GM12878 (cell line): ENCODE data around the gene LMF1. TPM values are rescaled to one million over a fixed set of nuclear protein-coding genes. Genes with fewer than 3 reads are reported as not detected.
"Not testable (repeated sequence)": the region's sequence is repeated elsewhere in the genome, so short reads cannot be mapped to it uniquely, and the experiment has no call there.

Source experiments
- ATAC-seq: fragments of 200-7000 bp; cut with Tn5 transposase; 3 replicates; pipeline ENCODE4 v1.9.1; 2020; ENCODE audit warnings: mild to moderate bottlenecking, moderate library complexity
- BruUV-seq: library from RNA; stranded (reverse); fragments of 400-500 nt; replicated peaks from 2 replicates; lab custom pipeline; 2021; lab: Mats Ljungman, UMichigan
- CTCF ChIA-PET: fragments of 300-600 bp; sonication (Branson Sonifier 250); formaldehyde crosslinking; extraction: SDS; loops from one replicate; lab custom pipeline; 2021; ENCODE audit warnings: inconsistent platforms; lab: Yijun Ruan, JAX
- POLR2A ChIA-PET: fragments of 350-600 bp; formaldehyde crosslinking; extraction: SDS; loops from one replicate; lab custom pipeline; 2021; ENCODE audit warnings: inconsistent platforms; lab: Charles Lee
- RAD21 ChIA-PET: fragments of 300-600 bp; sonication (Branson Sonifier 250); formaldehyde crosslinking; loops from one replicate; lab custom pipeline; 2023; ENCODE audit warnings: antibody characterized with exemption; ENCODE audit not compliant: unreplicated experiment; lab: Charles Lee
- SMC1A ChIA-PET: fragments of 300-600 bp; sonication (Branson Sonifier 250); formaldehyde crosslinking; loops from one replicate; lab custom pipeline; 2023; ENCODE audit not compliant: unreplicated experiment, uncharacterized antibody; lab: Charles Lee
- DNase-seq: peaks from one replicate; pipeline ENCODE4 v3.0.0-alpha.2; 2011; ENCODE audit warnings: low read depth, low spot score
- FAIRE-seq: peaks from 3 replicates; lab custom pipeline; 2011; peaks lifted over from hg19 to GRCh38; lab: Jason Lieb, UNC
- H2AFZ ChIP-seq: 2 replicates; pipeline ENCODE4 v1.6.0; 2011; ENCODE audit warnings: low read depth, low read length, control low read depth; ENCODE audit not compliant: control insufficient read depth
- H3K27ac ChIP-seq: 2 replicates; pipeline ENCODE4 v1.5.1; 2011; ENCODE audit warnings: control low read depth; ENCODE audit not compliant: control insufficient read depth, insufficient read depth
- H3K27me3 ChIP-seq, 2 experiments: replicated peaks in 1 of 2; 2 replicates each; pipeline versions ENCODE4 v1.6.0 to v1.6.1; 2011; ENCODE audit warnings: low read length in 1 of 2; ENCODE audit not compliant: control insufficient read depth in 2 of 2, insufficient read depth in 2 of 2
- H3K36me3 ChIP-seq, 2 experiments: 2 replicates each; pipeline ENCODE4 v1.5.1; 2011; ENCODE audit warnings: low read length in 1 of 2; ENCODE audit not compliant: control insufficient read depth in 2 of 2, insufficient read depth in 2 of 2
- H3K4me1 ChIP-seq: 2 replicates; pipeline ENCODE4 v1.6.1; 2011; ENCODE audit warnings: mild to moderate bottlenecking, low read length, moderate library complexity, mixed read lengths; ENCODE audit not compliant: control insufficient read depth, insufficient read depth
- H3K4me2 ChIP-seq: 2 replicates; pipeline ENCODE4 v1.6.0; 2011; ENCODE audit warnings: control low read depth; ENCODE audit not compliant: control insufficient read depth, insufficient read depth
- H3K4me3 ChIP-seq: fragments of 200-600 bp; sonication (generic); 2 replicates; pipeline ENCODE4 v1.5.1; 2016
- H3K79me2 ChIP-seq: 2 replicates; pipeline ENCODE4 v1.6.0; 2011; ENCODE audit warnings: low read length; ENCODE audit not compliant: control insufficient read depth, insufficient read depth
- H3K9ac ChIP-seq: 2 replicates; pipeline ENCODE4 v1.8.0; 2011; ENCODE audit warnings: low read length, control low read depth, mixed read lengths; ENCODE audit not compliant: control insufficient read depth, insufficient read depth
- H3K9me3 ChIP-seq: replicated peaks from 3 replicates; pipeline ENCODE4 v1.5.1; 2011; ENCODE audit warnings: mild to moderate bottlenecking, low read length; ENCODE audit not compliant: control insufficient read depth, insufficient read depth
- H4K20me1 ChIP-seq: 2 replicates; pipeline ENCODE4 v1.6.0; 2011; ENCODE audit not compliant: control insufficient read depth, insufficient read depth
- DPF2 ChIP-seq: fragments of 450-650 bp; IDR thresholded peaks from 2 replicates; pipeline ENCODE4 v1.6.1; 2017; ENCODE audit warnings: mild to moderate bottlenecking
- GABPA ChIP-seq: IDR thresholded peaks from 2 replicates; pipeline ENCODE4 v1.6.1; 2014; ENCODE audit warnings: antibody characterized with exemption, low read depth, mild to moderate bottlenecking, inconsistent platforms
- WGBS: methylation state at CpG from one replicate; pipeline ENCODE4 v1.1.6; 2016; ENCODE audit warnings: low lambda C conversion rate; ENCODE audit not compliant: insufficient replicate concordance, insufficient coverage; ENCODE audit errors: missing lambda C conversion rate; 5-methylcytosine and 5-hydroxymethylcytosine counted together
- in situ Hi-C: fragments of 300-500 bp; cut with MboI; formaldehyde crosslinking; loops from 9 replicates; pipeline ENCODE4 v1.14.3; 2018; ENCODE audit warnings: mixed read lengths
- intact Hi-C: fragments of 100-400 bp; cut with micrococcal nuclease; formaldehyde crosslinking; loops from one replicate; pipeline ENCODE4 v1.14.2; 2022; ENCODE audit not compliant: unreplicated experiment
- polyA plus RNA-seq, 11 experiments: library from polyadenylated mRNA; depleted of rRNA in 4 of 11; unstranded in 6 of 11; stranded (reverse) in 5 of 11; fragments of >200 nt; fragmentation: Nextera tagmentation in 4 of 11; fragmentation: Illumina TruSeq in 1 of 11; extraction: Ambion mirVana in 4 of 11; extraction: Trizol in 1 of 11; gene quantifications; 1 replicate in 1 of 11; 2 replicates in 10 of 11; pipeline versions ENCODE4 v1.2.1 to v1.2.3, GENCODE V29; 2011 to 2016; ENCODE audit warnings: inconsistent platforms in 2 of 11, missing spikeins in 2 of 11, low read depth in 1 of 11
- total RNA-seq, 4 experiments: library from RNA; depleted of rRNA in 3 of 4; stranded (reverse); fragments of >200 nt in 3 of 4; fragmentation: Illumina TruSeq in 1 of 4; extraction: Trizol in 1 of 4; gene quantifications; 2 replicates each; pipeline versions ENCODE4 v1.2.1 to v1.2.3, GENCODE V29; 2013 to 2021
- TF ChIP-seq, protein P1 (sequence below), 3 experiments: IDR thresholded peaks in 2 of 3; conservative IDR thresholded peaks in 1 of 3; 2 replicates each; pipeline ENCODE4 v1.5.1; 2011; ENCODE audit warnings: low read depth in 3 of 3, low read length in 3 of 3, mild to moderate bottlenecking in 3 of 3, control low read depth in 2 of 3, moderate library complexity in 2 of 3, inconsistent platforms in 1 of 3, mixed read lengths in 1 of 3; ENCODE audit not compliant: control insufficient read depth in 2 of 3, insufficient read depth in 1 of 3; ENCODE audit errors: extremely low read depth in 1 of 3
- TF ChIP-seq, protein P2 (sequence below): fragments of 450-650 bp; IDR thresholded peaks from 2 replicates; pipeline ENCODE4 v1.6.1; 2018; ENCODE audit warnings: borderline replicate concordance, mild to moderate bottlenecking; ENCODE audit not compliant: partially characterized antibody

LMF1 gene
- total and polyA plus RNA-seq, 10 of the 15 experiments (the other 5 are each of a cell fraction or from before 2014, with no cell fraction given), result 0.18 to 3.2 (median 1.4) TPM; not detected in 1

DNA sequence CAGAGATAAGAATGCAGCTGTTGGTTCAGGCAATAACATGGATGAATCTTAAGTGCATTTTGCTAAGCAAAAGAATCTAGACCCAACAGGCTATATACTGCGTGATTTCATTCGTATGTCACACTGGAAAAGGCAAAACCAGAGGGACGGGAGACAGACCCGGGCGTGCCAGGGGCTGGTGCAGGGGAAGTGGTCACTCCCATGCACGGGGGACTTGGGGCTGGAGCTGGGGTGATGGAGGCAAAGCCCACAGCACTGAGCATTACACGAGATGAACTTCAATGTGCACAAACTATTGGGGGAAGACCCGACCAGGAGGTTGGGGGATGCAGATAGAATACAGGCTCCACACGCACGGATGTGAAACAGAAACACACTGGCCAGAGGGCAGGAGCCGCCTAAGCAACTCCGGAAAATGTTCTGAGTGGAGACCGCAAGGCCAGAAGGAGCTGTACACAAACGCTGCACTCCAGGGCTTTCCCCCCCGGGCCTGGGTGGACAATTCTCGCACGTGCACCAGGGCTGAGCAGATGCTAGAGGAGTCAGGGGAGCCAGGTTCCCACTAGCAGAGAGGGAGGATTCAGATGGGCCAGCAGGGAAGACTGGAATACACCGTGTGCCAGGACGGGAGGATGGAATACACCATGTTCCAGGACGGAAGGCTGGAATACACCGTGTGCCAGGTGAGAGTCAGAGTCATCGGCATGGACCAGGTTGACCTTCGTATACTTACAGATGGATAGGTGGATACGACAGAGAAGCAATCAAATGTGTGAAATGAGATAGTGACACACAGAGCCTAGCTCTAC lies 11.3 kb downstream of the LMF1 start:
- ChIA-PET POLR2A (no interaction called here), RAD21 (no interaction called here), CTCF (interaction anchor here (0.6 kb wide), 1 partner anchor 90 kb away, joined by 3 read pairs; no protein-coding TSS in a partner anchor), SMC1A (no interaction called here)
- in situ Hi-C loops, result no loop called here
- Histone ChIP-seq H3K9ac (no peak overlapping the region), H3K27ac (no peak overlapping the region), H3K4me2 (no peak overlapping the region), H3K4me3 (no peak overlapping the region), H3K36me3 (no peaks in the 10 kb centered on the region), H3K79me2 (no peaks in the 10 kb centered on the region), H3K27me3 (no peaks in the 10 kb centered on the region), H4K20me1 (no peaks in the 10 kb centered on the region), H3K9me3 (no peaks in the 10 kb centered on the region; the same call in 2 of the 3 replicates), H3K4me1 (no peaks in the 10 kb centered on the region), H2AFZ (no peak overlapping the region)
- intact Hi-C loops, result no loop called here
- WGBS, result 62% methylated on average over 24 of the region's 24 CpGs
- ATAC-seq (no peak), DNase-seq (no peak), FAIRE-seq (no peak)
- TF ChIP-seq DPF2 (no peak), GABPA (no peak)
- TF ChIP-seq, protein P1, sequence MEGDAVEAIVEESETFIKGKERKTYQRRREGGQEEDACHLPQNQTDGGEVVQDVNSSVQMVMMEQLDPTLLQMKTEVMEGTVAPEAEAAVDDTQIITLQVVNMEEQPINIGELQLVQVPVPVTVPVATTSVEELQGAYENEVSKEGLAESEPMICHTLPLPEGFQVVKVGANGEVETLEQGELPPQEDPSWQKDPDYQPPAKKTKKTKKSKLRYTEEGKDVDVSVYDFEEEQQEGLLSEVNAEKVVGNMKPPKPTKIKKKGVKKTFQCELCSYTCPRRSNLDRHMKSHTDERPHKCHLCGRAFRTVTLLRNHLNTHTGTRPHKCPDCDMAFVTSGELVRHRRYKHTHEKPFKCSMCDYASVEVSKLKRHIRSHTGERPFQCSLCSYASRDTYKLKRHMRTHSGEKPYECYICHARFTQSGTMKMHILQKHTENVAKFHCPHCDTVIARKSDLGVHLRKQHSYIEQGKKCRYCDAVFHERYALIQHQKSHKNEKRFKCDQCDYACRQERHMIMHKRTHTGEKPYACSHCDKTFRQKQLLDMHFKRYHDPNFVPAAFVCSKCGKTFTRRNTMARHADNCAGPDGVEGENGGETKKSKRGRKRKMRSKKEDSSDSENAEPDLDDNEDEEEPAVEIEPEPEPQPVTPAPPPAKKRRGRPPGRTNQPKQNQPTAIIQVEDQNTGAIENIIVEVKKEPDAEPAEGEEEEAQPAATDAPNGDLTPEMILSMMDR (IDR thresholded peaks at IDR 0.05 in 2 of 3, conservative IDR thresholded peaks at IDR 0.05 in 1 of 3; ENCODE audit: control insufficient read depth in 2 of 3, extremely low read depth in 1 of 3, insufficient read depth in 1 of 3, low read depth in 3 of 3, low read length in 3 of 3), result no peak
- TF ChIP-seq, protein P2, sequence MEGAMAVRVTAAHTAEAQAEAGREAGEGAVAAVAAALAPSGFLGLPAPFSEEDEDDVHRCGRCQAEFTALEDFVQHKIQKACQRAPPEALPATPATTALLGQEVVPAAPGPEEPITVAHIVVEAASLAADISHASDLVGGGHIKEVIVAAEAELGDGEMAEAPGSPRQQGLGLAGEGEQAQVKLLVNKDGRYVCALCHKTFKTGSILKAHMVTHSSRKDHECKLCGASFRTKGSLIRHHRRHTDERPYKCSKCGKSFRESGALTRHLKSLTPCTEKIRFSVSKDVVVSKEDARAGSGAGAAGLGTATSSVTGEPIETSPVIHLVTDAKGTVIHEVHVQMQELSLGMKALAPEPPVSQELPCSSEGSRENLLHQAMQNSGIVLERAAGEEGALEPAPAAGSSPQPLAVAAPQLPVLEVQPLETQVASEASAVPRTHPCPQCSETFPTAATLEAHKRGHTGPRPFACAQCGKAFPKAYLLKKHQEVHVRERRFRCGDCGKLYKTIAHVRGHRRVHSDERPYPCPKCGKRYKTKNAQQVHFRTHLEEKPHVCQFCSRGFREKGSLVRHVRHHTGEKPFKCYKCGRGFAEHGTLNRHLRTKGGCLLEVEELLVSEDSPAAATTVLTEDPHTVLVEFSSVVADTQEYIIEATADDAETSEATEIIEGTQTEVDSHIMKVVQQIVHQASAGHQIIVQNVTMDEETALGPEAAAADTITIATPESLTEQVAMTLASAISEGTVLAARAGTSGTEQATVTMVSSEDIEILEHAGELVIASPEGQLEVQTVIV, result no peak
- no TSS peak for BruUV-seq

DNA sequence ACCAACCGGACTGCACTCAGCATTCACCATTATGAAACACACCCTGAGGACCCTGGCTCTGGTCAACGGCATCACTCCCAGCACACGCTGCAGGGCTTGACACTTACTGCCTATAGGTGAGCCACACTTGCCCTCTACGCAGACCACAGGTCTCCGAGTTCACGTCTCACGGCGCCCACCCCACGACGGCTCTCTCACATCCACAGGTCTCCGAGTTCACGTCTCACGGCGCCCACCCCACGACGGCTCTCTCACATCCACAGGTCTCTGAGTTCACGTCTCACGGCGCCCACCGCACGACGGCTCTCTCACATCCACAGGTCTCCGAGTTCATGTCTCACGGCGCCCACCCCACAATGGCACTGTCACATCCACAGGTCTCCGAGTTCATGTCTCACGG lies 15.0 kb downstream of the LMF1 start:
- DNase-seq, CTCF ChIA-PET, H3K36me3 ChIP-seq, intact Hi-C loops, H3K9ac ChIP-seq, H4K20me1 ChIP-seq, H3K4me3 ChIP-seq, BruUV-seq, H3K79me2 ChIP-seq, FAIRE-seq, H3K9me3 ChIP-seq, H3K4me2 ChIP-seq, RAD21 ChIA-PET, H3K27ac ChIP-seq, H2AFZ ChIP-seq, POLR2A ChIA-PET, in situ Hi-C loops, H3K27me3 ChIP-seq, ATAC-seq, H3K4me1 ChIP-seq, SMC1A ChIA-PET: not testable (repeated sequence)
- 90% methylated on average over 22 of the region's 27 CpGs for WGBS
